Gastroesophageal sphincter (tissue), 3 donors: ENCODE data around the gene IQGAP1.

Experiments used
- CTCF ChIP-seq, 4 experiments: fragments of 200-600 bp in 2 of 4; fragments of 450-650 bp in 2 of 4; sonication (generic) in 1 of 4; IDR thresholded peaks; one replicate each; pipeline ENCODE4 v1.5.1; 2017 to 2019; ENCODE audit warnings: antibody characterized with exemption in 4 of 4, mild to moderate bottlenecking in 2 of 4, moderate library complexity in 2 of 4
- EP300 ChIP-seq: sonication (generic); formaldehyde crosslinking; IDR thresholded peaks from one replicate; pipeline ENCODE4 v1.6.1; 2017; ENCODE audit warnings: antibody characterized with exemption, mild to moderate bottlenecking
- POLR2A ChIP-seq, 2 donors: fragments of 450-650 bp; IDR thresholded peaks; one replicate each; pipeline ENCODE4 v1.6.1; 2017; ENCODE audit warnings: antibody characterized with exemption in 2 of 2, mild to moderate bottlenecking in 2 of 2, moderate library complexity in 1 of 2
- POLR2AphosphoS5 ChIP-seq: sonication (generic); formaldehyde crosslinking; IDR thresholded peaks from one replicate; pipeline ENCODE4 v1.6.1; 2017; ENCODE audit warnings: antibody characterized with exemption

- TF ChIP-seq POLR2A (IDR thresholded peaks at IDR 0.05) = no peak
- no peak for TF ChIP-seq CTCF (IDR thresholded peaks at IDR 0.05)
- no peak for TF ChIP-seq POLR2AphosphoS5
- TF ChIP-seq EP300 = no peak
Measured at GRCh38 chr15:90432253-90432652, 44.2 kb downstream of the IQGAP1 start.
